K562 (cell line): ENCODE measurements around the gene EML5. TPM values are rescaled to one million over a fixed set of nuclear protein-coding genes. Genes with fewer than 3 reads are reported as not detected.

Source experiments
- CREB3L1 ChIP-seq: fragments of 450-650 bp; IDR thresholded peaks from 2 replicates; pipeline ENCODE4 v1.6.1; 2014; ENCODE audit warnings: low read depth, mild to moderate bottlenecking, moderate library complexity, borderline replicate concordance
- DIDO1 ChIP-seq: fragments of 450-650 bp; IDR thresholded peaks from 2 replicates; pipeline ENCODE4 v1.6.1; 2016; ENCODE audit warnings: low read depth, missing biosample characterization, missing genetic modification characterization
- ELF2 ChIP-seq: fragments of 250-450 bp; sonication (Bioruptor Pico); IDR thresholded peaks from 2 replicates; pipeline ENCODE4 v1.5.0; 2021; ENCODE audit warnings: mild to moderate bottlenecking
- FOXK2 ChIP-seq, 2 experiments: fragments of 450-650 bp; IDR thresholded peaks in 1 of 2; conservative IDR thresholded peaks in 1 of 2; 2 replicates each; pipeline ENCODE4 v1.6.1; 2016; ENCODE audit warnings: low read depth in 2 of 2, mild to moderate bottlenecking in 1 of 2
- GTF2F1 ChIP-seq: IDR thresholded peaks from 2 replicates; pipeline ENCODE4 v1.6.1; 2011; ENCODE audit warnings: low read depth, low read length, improper control_type of control experiment
- HMGN3 ChIP-seq: IDR thresholded peaks from 2 replicates; pipeline ENCODE4 v1.6.1; 2011; ENCODE audit warnings: borderline replicate concordance, low read depth, mild to moderate bottlenecking, mixed read lengths, low read length; ENCODE audit not compliant: insufficient read length; ENCODE audit errors: extremely low read depth
- HSF4 ChIP-seq: fragments of 250-450 bp; sonication (Bioruptor Pico); IDR thresholded peaks from 2 replicates; pipeline ENCODE4 v2.1.2; 2022; ENCODE audit warnings: mild to moderate bottlenecking, moderate library complexity, borderline replicate concordance
- MBD1 ChIP-seq: fragments of 250-450 bp; sonication (Bioruptor Pico); IDR thresholded peaks from 2 replicates; pipeline ENCODE4 v1.8.0; 2022; ENCODE audit warnings: inconsistent platforms
- NR4A1 ChIP-seq, 2 experiments: fragments of 250-450 bp in 1 of 2; fragments of 450-650 bp in 1 of 2; sonication (Bioruptor Pico) in 1 of 2; IDR thresholded peaks; 2 replicates each; pipeline versions ENCODE4 v1.4.0 to v1.6.1; 2016 to 2020; ENCODE audit warnings: mild to moderate bottlenecking in 2 of 2, missing compliant biosample characterization in 1 of 2, missing genetic modification characterization in 1 of 2, moderate library complexity in 1 of 2
- PHTF2 ChIP-seq: fragments of 250-450 bp; sonication (Bioruptor Pico); IDR thresholded peaks from 2 replicates; pipeline ENCODE4 v1.5.0; 2021; ENCODE audit warnings: mild to moderate bottlenecking
- POLR2AphosphoS5 ChIP-seq: IDR thresholded peaks from 2 replicates; pipeline ENCODE4 v1.6.1; 2011; ENCODE audit warnings: mild to moderate bottlenecking, low read depth, low read length, moderate library complexity; ENCODE audit not compliant: control insufficient read depth, insufficient read depth
- TRIM28 ChIP-seq: fragments of 450-650 bp; IDR thresholded peaks from 2 replicates; pipeline ENCODE4 v1.6.1; 2017
- ZNF124 ChIP-seq: sonication (generic); formaldehyde crosslinking; IDR thresholded peaks from 2 replicates; pipeline ENCODE4 v1.8.1; 2022; ENCODE audit warnings: missing genetic modification reagents
- ZNF318 ChIP-seq, 2 experiments: fragments of 450-650 bp; IDR thresholded peaks; 2 replicates each; pipeline ENCODE4 v1.6.1; 2016; ENCODE audit warnings: mild to moderate bottlenecking in 2 of 2, borderline replicate concordance in 1 of 2, low read depth in 1 of 2, moderate library complexity in 1 of 2
- polyA plus RNA-seq, 8 experiments: library from polyadenylated mRNA; depleted of rRNA in 4 of 8; stranded (reverse) in 5 of 8; unstranded in 3 of 8; fragments of >200 nt; fragmentation: Nextera tagmentation in 2 of 8; fragmentation: Illumina TruSeq in 1 of 8; extraction: Ambion mirVana in 2 of 8; extraction: Trizol in 1 of 8; gene quantifications; 2 replicates each; pipeline versions ENCODE4 v1.2.1 to v1.2.3, GENCODE V29; 2011 to 2014; ENCODE audit warnings: inconsistent platforms in 1 of 8, missing spikeins in 1 of 8
- total RNA-seq, 7 experiments: library from RNA; depleted of rRNA in 6 of 7; stranded (reverse); fragments of >200 nt in 6 of 7; fragmentation: Illumina TruSeq in 2 of 7; extraction: Trizol in 2 of 7; gene quantifications; 2 replicates each; pipeline versions ENCODE4 v1.2.1 to v1.2.3, GENCODE V29; 2011 to 2021; ENCODE audit warnings: low replicate concordance in 1 of 7

The EML5 gene
- total and polyA plus RNA-seq, 9 of the 15 experiments (the other 6 are each of a cell fraction or from before 2014, with no cell fraction given) = 0.06 to 0.34 (median 0.22) TPM

DNA sequence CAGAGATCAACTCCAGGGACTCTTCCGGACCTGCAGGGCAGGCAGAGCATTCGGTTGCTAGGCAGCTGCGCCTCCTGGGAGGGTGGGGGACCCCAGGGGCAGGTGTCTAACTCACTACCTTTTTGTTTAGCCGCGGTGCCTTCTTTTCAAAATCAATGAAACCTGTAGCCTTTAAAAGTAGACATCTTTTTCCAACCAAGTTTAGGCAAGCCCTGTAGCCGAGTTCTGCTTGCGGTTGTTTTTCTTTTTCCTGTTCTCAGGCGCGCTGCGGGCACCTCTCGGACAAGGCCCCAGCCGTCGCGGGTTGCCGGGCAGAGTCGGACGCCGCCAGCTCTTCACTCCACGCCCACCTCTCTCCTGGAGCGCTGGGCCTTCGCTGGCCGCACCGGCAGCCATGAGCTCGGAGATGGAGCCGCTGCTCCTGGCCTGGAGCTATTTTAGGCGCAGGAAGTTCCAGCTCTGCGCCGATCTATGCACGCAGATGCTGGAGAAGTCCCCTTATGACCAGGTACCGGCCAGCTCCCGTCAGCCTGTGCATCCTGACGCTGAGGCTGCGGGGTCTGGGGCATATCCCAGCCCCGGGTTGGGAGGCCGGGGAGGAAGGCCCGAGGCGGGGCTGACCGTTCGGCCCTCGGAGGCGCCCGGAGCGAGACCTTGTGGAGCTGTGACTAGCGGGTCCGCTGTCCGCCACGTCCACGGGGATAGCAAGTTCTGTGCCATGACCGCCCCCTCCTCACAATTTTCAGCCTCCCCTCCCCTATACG lies 31.7 kb upstream of the EML5 start, which contains the start of gene TTC8 (continued):
- no peak for TF ChIP-seq HMGN3
- no peak for TF ChIP-seq HSF4 (CRISPR knock-in tag)
- no peak for TF ChIP-seq ZNF318 (IDR thresholded peaks at IDR 0.05; ENCODE audit: borderline replicate concordance in 1 of 2, low read depth in 1 of 2)
- TF ChIP-seq ELF2 = no peak
- no peak for TF ChIP-seq ZNF124 (CRISPR knock-in tag)
- TF ChIP-seq TRIM28 = no peak
- TF ChIP-seq POLR2AphosphoS5 = peak; percentile 65; the same call in 1 of the 2 replicates
- TF ChIP-seq FOXK2 (conservative IDR thresholded peaks at IDR 0.05 in 1 of 2, IDR thresholded peaks at IDR 0.05 in 1 of 2; ENCODE audit: low read depth in 2 of 2) = peak; percentile 40 to 49; a peak in 2 of 4 replicates
- no peak for TF ChIP-seq MBD1
- no peak for TF ChIP-seq GTF2F1
- TF ChIP-seq PHTF2 (CRISPR knock-in tag) = no peak
- TF ChIP-seq DIDO1 (tag) = no peak
- TF ChIP-seq CREB3L1 = no peak
- no peak for TF ChIP-seq NR4A1 (CRISPR knock-in tag; IDR thresholded peaks at IDR 0.05)
- no peak for TF ChIP-seq NR4A1 (tag; IDR thresholded peaks at IDR 0.05)
